A204.1 (cell line): ENCODE data around the gene JADE2.
"Not testable (repeated sequence)": the region's sequence is repeated elsewhere in the genome, so short reads cannot be mapped to it uniquely, and the experiment has no call there.

ENCODE experiments used
- FAIRE-seq: peaks from 2 replicates; lab custom pipeline; 2012; peaks lifted over from hg19 to GRCh38; lab: Jason Lieb, UNC

JADE2 gene

DNA sequence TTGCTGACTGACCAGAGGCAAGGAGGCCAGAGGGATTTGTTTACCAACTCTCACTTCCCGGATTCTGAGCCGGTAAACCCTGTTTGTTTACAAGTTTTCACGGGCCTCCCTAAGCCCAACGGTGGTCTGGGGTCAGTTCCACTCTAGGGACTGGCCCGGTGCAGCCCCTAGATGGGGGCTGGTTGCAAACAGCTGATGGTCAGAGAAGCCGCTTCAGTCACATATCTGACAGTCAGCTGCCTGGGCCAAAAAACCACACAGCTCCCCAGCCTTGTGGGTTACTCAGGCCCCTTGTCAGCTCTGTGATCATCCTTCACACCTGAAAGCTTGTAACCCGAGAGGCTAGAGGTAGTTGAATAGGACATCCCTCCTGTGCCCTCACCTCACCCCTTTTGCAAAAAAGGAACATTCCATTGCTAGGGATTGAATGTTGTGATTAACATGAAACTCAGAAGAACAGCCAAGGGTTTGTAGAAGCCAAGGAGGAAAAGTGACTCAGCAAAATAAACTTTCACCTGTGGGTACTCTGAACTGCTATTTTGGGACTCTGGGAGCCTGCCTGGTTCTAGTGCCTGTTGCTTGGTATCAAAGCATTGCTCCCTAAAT, 66.8 kb downstream of the JADE2 start:
- no peak for FAIRE-seq

- FAIRE-seq: no peak
Observed at GRCh38 chr5:134594336-134594735, 68.9 kb downstream of the JADE2 start.

DNA sequence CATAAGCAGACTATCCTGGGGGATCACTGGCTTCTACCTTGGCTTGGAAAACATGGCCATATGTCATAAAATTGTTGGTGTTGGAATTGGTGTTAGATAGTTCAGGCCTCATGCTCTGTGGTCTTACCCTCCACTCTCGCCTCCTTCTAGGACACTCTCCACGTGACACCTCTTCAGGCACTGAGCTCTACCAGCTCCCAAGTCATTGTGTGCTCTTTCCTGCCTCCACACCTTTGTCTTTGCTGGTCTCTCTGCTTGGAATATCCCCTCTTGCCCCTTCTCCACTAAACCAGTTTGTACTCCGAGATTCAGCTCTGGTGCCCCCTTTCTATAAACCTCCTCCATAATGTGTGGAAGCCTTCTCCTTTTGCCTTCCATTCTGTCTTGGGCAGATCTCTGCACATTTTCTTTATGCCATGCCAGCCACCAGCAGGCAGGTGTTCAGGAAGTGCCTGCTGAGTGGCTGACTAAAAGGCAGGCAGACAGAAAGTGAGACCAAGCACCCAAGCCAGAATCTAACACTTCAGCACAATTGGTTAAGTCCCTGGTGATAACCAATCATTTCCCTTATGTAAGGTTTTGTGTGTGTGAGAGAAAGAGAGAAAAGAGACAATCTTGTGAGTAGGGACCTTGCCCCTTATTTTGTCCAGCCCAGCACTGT, 69.5 kb downstream of the JADE2 start:
- FAIRE-seq: no peak

- FAIRE-seq: no peak
Observed at GRCh38 chr5:134595458-134595838, 70.0 kb downstream of the JADE2 start.

DNA sequence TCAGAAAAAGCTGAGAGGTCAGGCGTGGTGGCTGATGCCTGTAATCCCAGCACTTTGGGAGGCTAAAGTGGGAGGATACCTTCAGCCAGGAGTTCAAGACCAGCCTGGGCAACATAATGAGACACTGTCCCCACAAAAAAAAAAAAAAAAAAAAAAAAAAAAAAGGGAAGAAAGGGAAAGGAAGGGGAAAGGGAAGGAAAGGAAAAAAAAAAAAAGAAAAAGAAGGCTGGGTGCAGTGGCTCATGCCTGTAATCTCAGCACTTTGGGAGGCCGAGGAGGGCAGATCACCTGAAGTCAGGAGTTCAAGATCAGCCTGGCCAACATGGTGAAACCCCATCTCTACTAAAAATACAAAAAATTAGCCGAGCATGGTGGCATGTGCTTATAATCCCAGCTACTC, 74.3 kb downstream of the JADE2 start:
- FAIRE-seq: not testable (repeated sequence)

DNA sequence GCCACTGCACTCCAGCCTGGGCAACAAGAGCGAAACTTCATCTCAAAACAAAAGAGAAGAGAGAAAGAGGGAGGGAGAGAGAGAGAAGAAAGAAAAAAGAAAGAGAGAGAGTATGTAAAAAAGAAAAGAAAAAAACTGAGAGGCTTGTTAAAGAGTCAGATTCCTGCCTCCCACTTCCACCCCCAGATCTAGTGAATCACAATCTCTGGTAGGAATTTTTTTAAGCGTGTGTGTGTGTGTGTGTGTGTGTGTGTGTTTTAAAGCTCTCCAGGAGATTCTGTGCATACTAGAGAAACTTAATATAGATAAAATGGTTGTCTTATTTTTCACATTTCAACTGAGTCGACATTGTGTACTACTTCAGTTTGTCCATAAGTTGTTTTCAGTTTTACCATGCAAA, 75.1 kb downstream of the JADE2 start:
- no peak for FAIRE-seq

DNA sequence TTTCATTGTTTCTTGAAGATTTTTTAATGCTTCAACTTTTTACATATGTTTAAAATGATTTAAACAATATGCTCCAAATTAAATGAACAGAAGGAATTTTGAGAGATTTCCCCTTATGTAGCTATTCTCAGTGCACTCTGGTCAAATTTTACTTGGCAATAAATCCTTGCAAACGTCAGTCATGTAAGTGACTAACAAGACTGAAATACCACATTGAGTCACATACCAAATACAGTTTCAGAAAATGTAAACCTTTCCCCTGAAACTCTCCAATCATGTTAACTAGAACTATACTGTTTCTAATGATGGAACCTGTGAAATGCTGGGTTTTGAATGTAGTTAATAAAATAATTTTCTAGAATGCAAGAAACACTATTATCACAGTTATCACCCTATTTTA, 77.6 kb downstream of the JADE2 start:
- peak; percentile 67 for FAIRE-seq

DNA sequence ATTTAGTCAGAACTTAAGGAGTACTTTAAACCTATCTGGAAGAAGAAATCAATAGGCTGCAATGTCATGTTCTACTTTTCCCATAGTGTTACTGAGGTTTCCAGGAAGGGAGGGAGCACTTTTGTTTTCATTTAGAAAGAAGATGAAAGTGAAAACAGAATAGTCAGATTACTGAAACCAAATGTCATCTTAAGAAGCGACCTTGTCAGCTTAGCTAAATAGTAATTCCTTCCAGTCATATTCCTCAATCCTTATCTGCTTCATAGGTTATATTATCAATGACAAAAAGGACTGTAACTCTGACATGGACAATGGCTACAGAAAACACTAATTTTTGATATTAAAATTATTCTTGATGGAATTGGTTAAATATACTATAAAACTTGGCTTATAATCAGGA, 79.4 kb downstream of the JADE2 start:
- no peak for FAIRE-seq

- no peak for FAIRE-seq
Observed at GRCh38 chr5:134606726-134607125, 81.3 kb downstream of the JADE2 start.

GRCh38 chr5:134608555-134608954, 83.1 kb downstream of the JADE2 start:
- no peak for FAIRE-seq

DNA sequence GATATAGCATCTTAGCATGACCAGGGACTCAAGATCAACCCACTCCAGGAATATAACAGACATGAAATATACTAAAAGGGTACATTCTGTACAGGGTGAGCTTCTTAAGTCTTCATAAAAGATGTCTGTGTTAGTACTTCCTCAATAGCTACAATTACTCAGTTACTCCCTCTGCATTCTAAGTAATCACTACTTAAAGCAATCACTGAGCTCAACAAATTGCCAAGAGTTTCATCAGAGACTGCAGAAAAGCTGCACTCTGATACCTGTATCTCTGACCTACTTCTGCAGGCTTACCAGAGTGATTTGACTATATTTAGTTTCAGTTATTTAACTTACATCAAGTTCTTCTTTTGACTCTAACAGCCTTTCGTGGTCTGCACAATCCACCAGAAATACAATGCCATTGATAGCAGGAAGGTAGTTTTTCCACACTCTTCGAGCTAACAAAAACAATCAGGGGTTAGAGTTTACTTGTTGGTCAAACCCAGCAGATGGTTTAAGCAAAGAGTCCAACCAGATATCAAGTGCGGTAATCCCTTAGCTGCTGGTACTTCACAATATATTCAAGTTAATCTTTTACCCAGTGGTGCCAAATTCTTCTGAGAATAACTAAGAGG, 83.9 kb downstream of the JADE2 start:
- FAIRE-seq: no peak

DNA sequence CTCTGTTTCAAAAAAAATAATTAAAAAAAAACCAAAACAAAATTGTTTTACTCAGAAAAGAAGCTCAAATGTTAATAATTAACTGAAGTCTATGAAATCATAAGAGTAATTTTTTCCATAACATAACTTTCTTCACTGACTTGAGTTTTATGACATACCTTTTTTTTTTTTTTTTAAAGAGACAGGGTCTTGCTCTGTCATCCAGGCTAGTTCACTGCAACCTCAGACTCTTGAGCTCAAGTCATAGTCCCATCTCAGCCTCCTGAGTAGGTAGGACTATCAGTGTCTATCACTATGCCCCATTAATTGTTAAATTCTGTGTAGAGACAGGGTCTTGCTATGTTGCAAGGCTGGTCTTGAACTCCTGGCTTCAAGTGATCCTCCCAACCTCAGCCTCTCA, 85.3 kb downstream of the JADE2 start:
- no peak for FAIRE-seq

DNA sequence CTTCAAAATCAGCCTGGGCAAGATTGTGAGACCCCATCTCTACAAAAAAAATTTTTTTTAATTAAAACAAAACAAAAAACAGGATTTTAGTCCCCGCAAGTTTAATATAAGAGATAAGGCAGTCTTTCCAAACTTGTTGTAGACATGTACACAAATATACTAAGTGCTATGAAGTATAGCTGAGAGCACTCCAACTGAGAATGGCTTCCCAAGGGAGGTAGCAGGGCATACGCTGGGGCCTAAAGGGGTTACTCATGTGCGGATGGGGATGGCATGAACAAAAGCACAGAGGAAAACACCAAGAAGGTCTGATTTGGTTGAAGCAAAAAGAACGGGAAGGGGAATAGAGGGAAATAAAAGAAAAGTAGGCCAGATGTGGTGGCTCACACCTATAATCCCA, 86.0 kb downstream of the JADE2 start:
- no peak for FAIRE-seq

- no peak for FAIRE-seq
Observed at GRCh38 chr5:134614450-134615085, 89.1 kb downstream of the JADE2 start.

DNA sequence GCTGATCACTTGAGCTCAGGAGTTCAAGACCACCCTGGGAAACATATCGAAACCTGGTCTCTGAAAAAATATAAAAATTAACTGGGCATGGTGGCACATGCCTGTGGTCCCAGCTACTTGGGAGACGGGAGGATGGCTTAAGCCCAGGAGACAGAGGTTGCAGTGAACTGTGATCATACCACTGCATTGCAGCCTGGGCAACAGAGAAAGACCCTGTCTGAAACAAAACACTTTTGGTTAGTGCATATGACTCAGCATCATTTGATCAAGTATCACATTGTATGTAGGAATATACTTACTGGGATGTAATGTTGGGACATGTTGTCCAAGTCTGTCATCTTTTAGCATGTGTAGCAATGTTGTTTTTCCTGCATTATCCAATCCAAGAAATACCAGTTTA, 95.2 kb downstream of the JADE2 start:
- FAIRE-seq: no peak

- FAIRE-seq: no peak
Observed at GRCh38 chr5:134625559-134625958, 100.1 kb downstream of the JADE2 start.

DNA sequence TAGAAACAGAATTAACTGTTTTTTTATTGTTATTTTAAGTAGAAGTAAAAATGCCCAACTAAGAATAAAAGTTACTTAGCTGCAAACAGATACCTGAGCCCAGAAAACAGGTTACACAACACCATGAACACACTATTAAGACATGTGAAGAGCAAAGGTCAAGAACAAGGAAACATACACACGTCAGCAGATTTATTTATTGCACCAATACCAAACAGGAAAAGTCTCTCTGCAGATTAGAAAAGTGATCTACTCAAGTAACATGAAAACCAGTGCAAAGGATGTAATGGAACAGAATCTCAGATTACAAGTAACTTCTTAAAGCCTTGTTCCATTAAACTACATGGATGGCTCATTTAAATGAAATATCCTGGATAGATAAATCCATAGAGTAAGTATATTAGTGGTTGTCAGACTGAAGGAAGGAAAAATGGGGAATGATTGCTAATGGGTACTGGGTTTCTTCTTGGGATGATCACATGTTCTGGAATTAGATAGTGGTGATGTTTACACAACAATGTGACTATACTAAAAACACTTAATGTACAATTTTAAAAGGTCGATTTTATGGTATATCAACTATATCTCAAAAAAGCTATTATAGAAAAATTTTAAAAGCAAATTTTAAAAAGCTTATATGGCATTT, 101.0 kb downstream of the JADE2 start:
- no peak for FAIRE-seq
